ENCODE results near the gene PLAC8L1. TPM values are rescaled to one million over a fixed set of nuclear protein-coding genes. Genes with fewer than 3 reads are reported as not detected.

Gene PLAC8L1
- total RNA-seq, 3 donors from 2014 or later, result 0.70 TPM; not detected in 2

GRCh38 chr5:146079695-146080373 lies 25.5 kb downstream of the PLAC8L1 start:
- Histone ChIP-seq H3K4me1 (ENCODE audit: low read depth) (no peaks in the 10 kb centered on the region), H3K4me3 (no peak overlapping the region), H3K9me3 (no peaks in the 10 kb centered on the region), H3K36me3 (ENCODE audit: low read depth) (no peaks in the 10 kb centered on the region)
- no peak for TF ChIP-seq CTCF (IDR thresholded peaks at IDR 0.05)
- ATAC-seq (no peak), DNase-seq (no peak)
- intact Hi-C loops (cut with DNase I, micrococcal nuclease), result no loop called here

GRCh38 chr5:146078566-146078965 lies 26.8 kb downstream of the PLAC8L1 start:
- intact Hi-C loops (cut with DNase I, micrococcal nuclease), result no loop called here
- Histone ChIP-seq H3K4me1 (ENCODE audit: low read depth) (no peaks in the 10 kb centered on the region), H3K4me3 (no peak overlapping the region), H3K9me3 (no peaks in the 10 kb centered on the region), H3K36me3 (ENCODE audit: low read depth) (no peaks in the 10 kb centered on the region)
- ATAC-seq (no peak), DNase-seq (no peak)
- no peak for TF ChIP-seq CTCF (IDR thresholded peaks at IDR 0.05)

- DNase-seq (no peak), ATAC-seq (peak; percentile 60)
- TF ChIP-seq CTCF (IDR thresholded peaks at IDR 0.05), result no peak
- H3K9me3 ChIP-seq, result no peaks in the 10 kb centered on the region
- no peaks in the 10 kb centered on the region for H3K4me1 ChIP-seq (ENCODE audit: low read depth)
- intact Hi-C loops (cut with DNase I, micrococcal nuclease), result no loop called here
- H3K4me3 ChIP-seq, result no peak overlapping the region
- no peaks in the 10 kb centered on the region for H3K36me3 ChIP-seq (ENCODE audit: low read depth)
These were observed 28.9 kb downstream of the PLAC8L1 start for GRCh38 chr5:146076455-146076854.

- H3K4me1 ChIP-seq (ENCODE audit: low read depth), result no peaks in the 10 kb centered on the region
- H3K9me3 ChIP-seq, result no peaks in the 10 kb centered on the region
- ATAC-seq (peak; percentile 93), DNase-seq (peak; percentile 42 to 63 (median 49))
- no peak for TF ChIP-seq CTCF (IDR thresholded peaks at IDR 0.05)
- H3K4me3 ChIP-seq, result no peak overlapping the region
- H3K36me3 ChIP-seq (ENCODE audit: low read depth), result no peaks in the 10 kb centered on the region
- intact Hi-C loops (cut with DNase I, micrococcal nuclease), result no loop called here
These were observed 29.3 kb downstream of the PLAC8L1 start for GRCh38 chr5:146076028-146076427.

- TF ChIP-seq CTCF (IDR thresholded peaks at IDR 0.05), result no peak
- Histone ChIP-seq H3K4me1 (ENCODE audit: low read depth) (no peaks in the 10 kb centered on the region), H3K4me3 (no peak overlapping the region), H3K36me3 (ENCODE audit: low read depth) (no peaks in the 10 kb centered on the region), H3K9me3 (no peaks in the 10 kb centered on the region)
- DNase-seq (peak in 1 of 3 donors; percentile 18), ATAC-seq (peak; percentile 27)
- intact Hi-C loops (cut with DNase I, micrococcal nuclease), result no loop called here
These were observed 32.0 kb downstream of the PLAC8L1 start for GRCh38 chr5:146073239-146073900.

Measured in mucosa of descending colon (tissue), 3 donors.